Neural cell (in vitro differentiated cells): ENCODE data around the gene HDAC4. TPM values are rescaled to one million over a fixed set of nuclear protein-coding genes. Genes with fewer than 3 reads are reported as not detected.

Experiments
- H2AFZ ChIP-seq: fragments of 200-600, 300-800 bp; sonication (generic), shearing (Covaris generic); 2 replicates; pipeline ENCODE4 v1.6.0; 2014; ENCODE audit warnings: low read depth, mild to moderate bottlenecking, antibody characterized with exemption, low read length, moderate library complexity
- H3F3A ChIP-seq: fragments of 200-600 bp; shearing (Covaris generic); 2 replicates; pipeline ENCODE4 v1.6.1; 2016; ENCODE audit warnings: mild to moderate bottlenecking, moderate library complexity, mixed read lengths, antibody characterized with exemption, low read length; ENCODE audit not compliant: insufficient read depth, poor library complexity, severe bottlenecking
- H3K27ac ChIP-seq: fragments of 200-600, 300-800 bp; sonication (generic), shearing (Covaris generic); 2 replicates; pipeline ENCODE4 v1.5.1; 2014; ENCODE audit warnings: mild to moderate bottlenecking, low read length, moderate library complexity
- H3K27me3 ChIP-seq: fragments of 300-800, 200-600 bp; sonication (generic), shearing (Covaris generic); 2 replicates; pipeline ENCODE4 v1.6.0; 2014; ENCODE audit warnings: mild to moderate bottlenecking, low read depth, low read length, moderate library complexity; ENCODE audit not compliant: insufficient read depth
- H3K36me3 ChIP-seq: fragments of 300-800, 200-600 bp; sonication (generic), shearing (Covaris generic); 2 replicates; pipeline ENCODE4 v1.5.1; 2014; ENCODE audit warnings: mild to moderate bottlenecking, antibody characterized with exemption, low read length, moderate library complexity; ENCODE audit not compliant: insufficient read depth
- H3K4me2 ChIP-seq: fragments of 300-800, 200-600 bp; sonication (generic), shearing (Covaris generic); 2 replicates; pipeline ENCODE4 v1.6.0; 2014; ENCODE audit warnings: mild to moderate bottlenecking, low read length
- H3K4me3 ChIP-seq: fragments of 300-800, 200-600 bp; sonication (generic), shearing (Covaris generic); 2 replicates; pipeline ENCODE4 v1.5.1; 2014; ENCODE audit warnings: mild to moderate bottlenecking, low read length, moderate library complexity
- H3K79me2 ChIP-seq: fragments of 200-600 bp; shearing (Covaris generic); replicated peaks from 2 replicates; pipeline ENCODE4 v1.6.0; 2014; ENCODE audit warnings: mild to moderate bottlenecking, low read length, moderate library complexity; ENCODE audit not compliant: insufficient read depth
- H3K9ac ChIP-seq: fragments of 300-800, 200-600 bp; sonication (generic), shearing (Covaris generic); 2 replicates; pipeline ENCODE4 v1.6.1; 2016; ENCODE audit warnings: mild to moderate bottlenecking, low read length, mixed read lengths
- H3K9me2 ChIP-seq: fragments of 200-600 bp; shearing (Covaris generic); 2 replicates; pipeline ENCODE4 v1.6.1; 2016; ENCODE audit warnings: mild to moderate bottlenecking, low read length, mixed read lengths; ENCODE audit not compliant: insufficient read depth
- H3K9me3 ChIP-seq: fragments of 200-600, 300-800 bp; sonication (generic), shearing (Covaris generic); 2 replicates; pipeline ENCODE4 v1.6.1; 2016; ENCODE audit warnings: mild to moderate bottlenecking, mixed run types, low read length, moderate library complexity, mixed read lengths
- H4K20me1 ChIP-seq: fragments of 200-600 bp; shearing (Covaris generic); 2 replicates; pipeline ENCODE4 v1.6.1; 2016; ENCODE audit warnings: mild to moderate bottlenecking, mixed run types; ENCODE audit not compliant: insufficient read depth
- EP300 ChIP-seq: fragments of 450-650 bp; conservative IDR thresholded peaks from 2 replicates; pipeline ENCODE4 v1.6.1; 2014; ENCODE audit warnings: antibody characterized with exemption, mild to moderate bottlenecking, moderate library complexity; ENCODE audit not compliant: poor library complexity, severe bottlenecking
- EZH2 ChIP-seq: fragments of 200-600, 300-800 bp; shearing (Covaris generic), sonication (generic); IDR thresholded peaks from 2 replicates; pipeline ENCODE4 v1.6.1; 2014; ENCODE audit warnings: antibody characterized with exemption, low read length, borderline replicate concordance, mild to moderate bottlenecking; ENCODE audit not compliant: insufficient read depth, poor library complexity, severe bottlenecking
- MXI1 ChIP-seq: fragments of 450-650 bp; conservative IDR thresholded peaks from 2 replicates; pipeline ENCODE4 v1.6.1; 2014; ENCODE audit warnings: antibody characterized with exemption, mild to moderate bottlenecking; ENCODE audit not compliant: poor library complexity, severe bottlenecking
- POLR2AphosphoS5 ChIP-seq: IDR thresholded peaks from 2 replicates; pipeline ENCODE4 v1.6.1; 2012
- RAD21 ChIP-seq: fragments of 450-650 bp; conservative IDR thresholded peaks from 2 replicates; pipeline ENCODE4 v1.6.1; 2014; ENCODE audit warnings: antibody characterized with exemption, mild to moderate bottlenecking, moderate library complexity
- SMC3 ChIP-seq: fragments of 450-650 bp; conservative IDR thresholded peaks from 2 replicates; pipeline ENCODE4 v1.6.1; 2014; ENCODE audit warnings: antibody characterized with exemption, mild to moderate bottlenecking, moderate library complexity; ENCODE audit not compliant: poor library complexity
- TAF1 ChIP-seq: IDR thresholded peaks from 2 replicates; pipeline ENCODE4 v1.6.1; 2012; ENCODE audit warnings: low read depth
- polyA plus RNA-seq: library from polyadenylated mRNA; depleted of rRNA; stranded (reverse); fragments of >200 nt; gene quantifications from 2 replicates; pipeline ENCODE4 v1.2.3, GENCODE V29; 2014
- TF ChIP-seq, protein P1 (sequence below): IDR thresholded peaks from 2 replicates; pipeline ENCODE4 v1.6.1; 2012; ENCODE audit warnings: borderline replicate concordance
- TF ChIP-seq, protein P2 (sequence below): fragments of 450-650 bp; IDR thresholded peaks from 2 replicates; pipeline ENCODE4 v1.5.1; 2014; ENCODE audit warnings: antibody characterized with exemption, mild to moderate bottlenecking, moderate library complexity; ENCODE audit not compliant: poor library complexity, severe bottlenecking

The HDAC4 gene
- polyA plus RNA-seq, 1 donor from 2014 or later, result 3.4 TPM

DNA sequence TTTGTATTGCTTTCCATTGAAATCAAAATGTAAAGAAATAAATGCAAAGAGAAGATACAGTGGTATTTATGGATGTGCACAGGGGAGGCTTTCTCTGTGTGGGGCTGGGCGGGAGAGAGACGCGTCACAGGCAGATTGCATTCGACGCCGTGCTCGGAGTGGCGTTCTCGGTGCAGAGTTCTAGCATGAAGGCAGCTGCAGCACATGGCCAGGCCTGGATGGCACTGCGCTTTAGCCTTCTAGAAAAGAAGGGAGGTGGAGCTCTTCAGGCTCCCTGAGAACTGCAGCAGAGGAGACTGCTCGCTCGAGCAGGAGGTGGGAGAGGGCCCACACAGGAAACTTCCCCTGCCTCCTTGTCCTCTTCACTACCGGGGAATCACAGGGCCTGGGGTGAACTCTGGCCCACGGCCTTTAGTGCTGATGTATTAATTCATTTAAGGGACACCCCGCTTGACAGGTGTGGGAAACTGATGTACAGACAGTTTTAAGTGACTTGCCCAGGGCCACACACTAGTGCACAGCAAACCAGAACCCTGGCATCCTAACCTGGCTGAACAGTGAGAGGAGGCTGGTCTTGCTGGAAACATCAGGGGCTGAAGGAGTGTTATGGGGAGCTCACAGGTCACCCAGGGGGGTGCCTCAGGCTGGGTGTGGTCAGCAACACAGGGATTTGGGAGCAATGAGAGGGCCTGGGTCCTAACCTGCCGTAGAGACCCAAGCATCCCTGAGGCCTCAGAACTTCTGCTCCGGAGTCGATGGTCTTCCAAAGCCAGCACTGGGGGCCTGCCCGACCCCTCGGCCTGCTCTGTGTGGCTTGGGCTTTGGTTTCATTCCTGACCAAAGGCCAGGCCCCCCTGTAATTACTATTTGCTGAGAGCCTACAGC, 199.9 kb downstream of the HDAC4 start:
- Histone ChIP-seq H3K36me3 (no peaks in the 10 kb centered on the region), H3K9me3 (no peaks in the 10 kb centered on the region), H3K4me2 (no peak overlapping the region), H4K20me1 (no peaks in the 10 kb centered on the region), H3K4me3 (no peak overlapping the region), H3F3A (no peaks in the 10 kb centered on the region), H3K27me3 (no peaks in the 10 kb centered on the region), H3K9me2 (no peaks in the 10 kb centered on the region), H2AFZ (no peak overlapping the region), H3K9ac (no peak overlapping the region), H3K79me2 (peaks cover 3% of the 10 kb centered on the region), H3K27ac (no peak overlapping the region)
- TF ChIP-seq POLR2AphosphoS5 (no peak), EP300 (no peak), SMC3 (no peak), RAD21 (no peak), EZH2 (no peak), TAF1 (no peak), MXI1 (no peak)
- TF ChIP-seq, protein P1, sequence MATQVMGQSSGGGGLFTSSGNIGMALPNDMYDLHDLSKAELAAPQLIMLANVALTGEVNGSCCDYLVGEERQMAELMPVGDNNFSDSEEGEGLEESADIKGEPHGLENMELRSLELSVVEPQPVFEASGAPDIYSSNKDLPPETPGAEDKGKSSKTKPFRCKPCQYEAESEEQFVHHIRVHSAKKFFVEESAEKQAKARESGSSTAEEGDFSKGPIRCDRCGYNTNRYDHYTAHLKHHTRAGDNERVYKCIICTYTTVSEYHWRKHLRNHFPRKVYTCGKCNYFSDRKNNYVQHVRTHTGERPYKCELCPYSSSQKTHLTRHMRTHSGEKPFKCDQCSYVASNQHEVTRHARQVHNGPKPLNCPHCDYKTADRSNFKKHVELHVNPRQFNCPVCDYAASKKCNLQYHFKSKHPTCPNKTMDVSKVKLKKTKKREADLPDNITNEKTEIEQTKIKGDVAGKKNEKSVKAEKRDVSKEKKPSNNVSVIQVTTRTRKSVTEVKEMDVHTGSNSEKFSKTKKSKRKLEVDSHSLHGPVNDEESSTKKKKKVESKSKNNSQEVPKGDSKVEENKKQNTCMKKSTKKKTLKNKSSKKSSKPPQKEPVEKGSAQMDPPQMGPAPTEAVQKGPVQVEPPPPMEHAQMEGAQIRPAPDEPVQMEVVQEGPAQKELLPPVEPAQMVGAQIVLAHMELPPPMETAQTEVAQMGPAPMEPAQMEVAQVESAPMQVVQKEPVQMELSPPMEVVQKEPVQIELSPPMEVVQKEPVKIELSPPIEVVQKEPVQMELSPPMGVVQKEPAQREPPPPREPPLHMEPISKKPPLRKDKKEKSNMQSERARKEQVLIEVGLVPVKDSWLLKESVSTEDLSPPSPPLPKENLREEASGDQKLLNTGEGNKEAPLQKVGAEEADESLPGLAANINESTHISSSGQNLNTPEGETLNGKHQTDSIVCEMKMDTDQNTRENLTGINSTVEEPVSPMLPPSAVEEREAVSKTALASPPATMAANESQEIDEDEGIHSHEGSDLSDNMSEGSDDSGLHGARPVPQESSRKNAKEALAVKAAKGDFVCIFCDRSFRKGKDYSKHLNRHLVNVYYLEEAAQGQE, result no peak
- TF ChIP-seq, protein P2, sequence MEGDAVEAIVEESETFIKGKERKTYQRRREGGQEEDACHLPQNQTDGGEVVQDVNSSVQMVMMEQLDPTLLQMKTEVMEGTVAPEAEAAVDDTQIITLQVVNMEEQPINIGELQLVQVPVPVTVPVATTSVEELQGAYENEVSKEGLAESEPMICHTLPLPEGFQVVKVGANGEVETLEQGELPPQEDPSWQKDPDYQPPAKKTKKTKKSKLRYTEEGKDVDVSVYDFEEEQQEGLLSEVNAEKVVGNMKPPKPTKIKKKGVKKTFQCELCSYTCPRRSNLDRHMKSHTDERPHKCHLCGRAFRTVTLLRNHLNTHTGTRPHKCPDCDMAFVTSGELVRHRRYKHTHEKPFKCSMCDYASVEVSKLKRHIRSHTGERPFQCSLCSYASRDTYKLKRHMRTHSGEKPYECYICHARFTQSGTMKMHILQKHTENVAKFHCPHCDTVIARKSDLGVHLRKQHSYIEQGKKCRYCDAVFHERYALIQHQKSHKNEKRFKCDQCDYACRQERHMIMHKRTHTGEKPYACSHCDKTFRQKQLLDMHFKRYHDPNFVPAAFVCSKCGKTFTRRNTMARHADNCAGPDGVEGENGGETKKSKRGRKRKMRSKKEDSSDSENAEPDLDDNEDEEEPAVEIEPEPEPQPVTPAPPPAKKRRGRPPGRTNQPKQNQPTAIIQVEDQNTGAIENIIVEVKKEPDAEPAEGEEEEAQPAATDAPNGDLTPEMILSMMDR, result no peak

DNA sequence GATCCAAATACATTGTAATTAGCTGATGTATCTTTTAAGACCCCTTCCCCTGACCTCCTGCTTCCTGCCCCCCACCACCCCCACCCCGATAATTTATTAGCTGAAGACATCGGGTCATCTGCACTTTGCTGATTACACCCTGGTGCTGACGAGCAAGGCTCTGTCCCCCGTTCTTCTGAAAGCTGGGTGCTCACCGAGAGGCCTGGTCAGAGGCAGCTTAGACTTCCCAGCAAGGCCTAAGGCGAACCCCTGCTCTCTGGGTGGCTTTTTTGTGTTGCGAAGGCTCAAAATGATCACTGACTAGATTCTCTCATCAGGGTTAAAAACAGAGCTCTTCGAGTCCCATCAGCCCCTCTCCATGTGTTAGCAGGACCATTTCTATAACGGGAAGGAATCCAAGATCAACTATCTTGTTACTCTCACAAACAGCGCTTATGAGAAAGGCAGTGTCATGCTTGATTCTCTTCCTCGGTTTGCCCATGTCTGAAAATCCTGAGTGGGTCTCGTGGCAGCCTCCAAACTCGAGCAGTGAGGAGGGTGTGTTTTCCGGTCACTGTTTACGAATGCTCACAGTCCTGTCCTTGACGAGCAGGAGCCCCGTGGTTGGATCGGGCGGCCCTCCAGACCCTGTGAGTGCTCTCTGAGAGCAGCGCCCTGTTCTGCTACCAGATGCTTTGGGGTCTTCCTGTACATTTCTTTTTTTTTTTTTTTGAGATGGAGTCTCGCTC, 201.6 kb downstream of the HDAC4 start:
- H3K9me2 ChIP-seq, result no peaks in the 10 kb centered on the region
- H3K27ac ChIP-seq, result no peak overlapping the region
- TF ChIP-seq, protein P1, result no peak
- TF ChIP-seq MXI1, result no peak
- TF ChIP-seq, protein P2, result no peak
- TF ChIP-seq RAD21, result no peak
- TF ChIP-seq TAF1, result no peak
- TF ChIP-seq SMC3, result no peak
- no peak for TF ChIP-seq EZH2
- TF ChIP-seq POLR2AphosphoS5, result no peak
- TF ChIP-seq EP300, result no peak
- no peaks in the 10 kb centered on the region for H3K27me3 ChIP-seq
- no peak overlapping the region for H3K4me2 ChIP-seq
- no peak overlapping the region for H2AFZ ChIP-seq
- H3K9me3 ChIP-seq, result no peaks in the 10 kb centered on the region
- no peak overlapping the region for H3K9ac ChIP-seq
- H3K4me3 ChIP-seq, result no peak overlapping the region
- no peaks in the 10 kb centered on the region for H4K20me1 ChIP-seq
- H3F3A ChIP-seq, result no peaks in the 10 kb centered on the region
- no peaks in the 10 kb centered on the region for H3K36me3 ChIP-seq
- no peaks in the 10 kb centered on the region for H3K79me2 ChIP-seq
